Thoracic aorta (tissue), 2 donors: ENCODE results near the gene DCTN4. TPM values are rescaled to one million over a fixed set of nuclear protein-coding genes. Genes with fewer than 3 reads are reported as not detected.

ENCODE experiments used
- ATAC-seq: fragments of 150-250 bp; one replicate; pipeline ENCODE4 v1.8.0; 2017; ENCODE audit warnings: low read depth; ENCODE audit not compliant: insufficient number of reproducible peaks, low FRiP score
- DNase-seq: peaks from one replicate; pipeline ENCODE4 v3.0.0-alpha.2; 2020; ENCODE audit warnings: low spot score
- H3K27ac ChIP-seq, 2 donors: fragments of 200-600 bp; sonication (generic); 1 replicate in 1 of 2; 2 replicates in 1 of 2; pipeline ENCODE4 v1.5.1; 2016; ENCODE audit warnings: mild to moderate bottlenecking in 2 of 2, moderate library complexity in 2 of 2
- H3K27me3 ChIP-seq: fragments of 200-600 bp; sonication (generic); replicated peaks from 2 replicates; pipeline ENCODE4 v1.6.0; 2016; ENCODE audit warnings: mild to moderate bottlenecking; ENCODE audit not compliant: insufficient read depth
- H3K36me3 ChIP-seq: fragments of 200-600 bp; sonication (generic); one replicate; pipeline ENCODE4 v1.5.1; 2016
- H3K4me1 ChIP-seq, 2 donors: fragments of 200-600 bp; sonication (generic); 1 replicate in 1 of 2; 2 replicates in 1 of 2; pipeline versions ENCODE4 v1.5.1 to v1.6.0; 2016; ENCODE audit warnings: low read depth in 2 of 2, mild to moderate bottlenecking in 1 of 2; ENCODE audit not compliant: control insufficient read depth in 1 of 2
- H3K4me3 ChIP-seq: fragments of 200-600 bp; sonication (generic); 2 replicates; pipeline ENCODE4 v1.5.1; 2016; ENCODE audit warnings: mild to moderate bottlenecking
- H3K9me3 ChIP-seq: fragments of 200-600 bp; sonication (generic); 2 replicates; pipeline ENCODE4 v1.5.1; 2016
- total RNA-seq, 2 donors: library from RNA; depleted of rRNA; stranded (reverse); fragments of >200 nt; gene quantifications; one replicate each; pipeline versions ENCODE4 v1.1.0 to v1.2.3, GENCODE V29; 2016
- TF ChIP-seq, protein P1 (sequence below): fragments of 200-600 bp; sonication (generic); IDR thresholded peaks from one replicate; pipeline ENCODE4 v1.5.1; 2019; ENCODE audit warnings: antibody characterized with exemption

Gene DCTN4
- total RNA-seq, 2 donors from 2014 or later = 37.9 to 49.0 TPM

DNA sequence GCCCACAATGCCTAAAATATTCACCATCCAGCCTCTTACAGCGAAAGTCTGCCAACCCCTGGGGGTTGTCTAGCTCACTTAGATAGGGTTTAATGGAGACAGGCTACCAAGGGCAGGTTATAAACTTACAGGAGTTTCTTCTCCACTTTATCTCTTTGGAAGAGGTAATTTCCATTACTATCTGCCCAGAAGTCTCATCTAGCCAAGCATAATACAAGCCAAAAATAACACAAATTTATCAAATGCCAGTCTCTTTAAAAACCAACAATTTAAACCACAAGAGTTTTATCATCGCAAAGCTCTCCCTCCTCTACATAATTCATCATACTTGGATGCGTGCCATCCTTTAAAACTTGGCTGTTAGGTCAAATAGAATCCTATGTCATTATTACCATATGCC lies 64.2 kb downstream of the DCTN4 start:
- H3K27ac ChIP-seq = no peak overlapping the region
- TF ChIP-seq, protein P1, sequence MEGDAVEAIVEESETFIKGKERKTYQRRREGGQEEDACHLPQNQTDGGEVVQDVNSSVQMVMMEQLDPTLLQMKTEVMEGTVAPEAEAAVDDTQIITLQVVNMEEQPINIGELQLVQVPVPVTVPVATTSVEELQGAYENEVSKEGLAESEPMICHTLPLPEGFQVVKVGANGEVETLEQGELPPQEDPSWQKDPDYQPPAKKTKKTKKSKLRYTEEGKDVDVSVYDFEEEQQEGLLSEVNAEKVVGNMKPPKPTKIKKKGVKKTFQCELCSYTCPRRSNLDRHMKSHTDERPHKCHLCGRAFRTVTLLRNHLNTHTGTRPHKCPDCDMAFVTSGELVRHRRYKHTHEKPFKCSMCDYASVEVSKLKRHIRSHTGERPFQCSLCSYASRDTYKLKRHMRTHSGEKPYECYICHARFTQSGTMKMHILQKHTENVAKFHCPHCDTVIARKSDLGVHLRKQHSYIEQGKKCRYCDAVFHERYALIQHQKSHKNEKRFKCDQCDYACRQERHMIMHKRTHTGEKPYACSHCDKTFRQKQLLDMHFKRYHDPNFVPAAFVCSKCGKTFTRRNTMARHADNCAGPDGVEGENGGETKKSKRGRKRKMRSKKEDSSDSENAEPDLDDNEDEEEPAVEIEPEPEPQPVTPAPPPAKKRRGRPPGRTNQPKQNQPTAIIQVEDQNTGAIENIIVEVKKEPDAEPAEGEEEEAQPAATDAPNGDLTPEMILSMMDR = no peak
- no peak overlapping the region for H3K4me3 ChIP-seq
- peaks cover 2 to 12% of the 10 kb centered on the region in 2 donors for H3K4me1 ChIP-seq
- H3K36me3 ChIP-seq = peaks cover 71% of the 10 kb centered on the region
- ATAC-seq (no peak), DNase-seq (no peak)
- no peaks in the 10 kb centered on the region for H3K9me3 ChIP-seq
- H3K27me3 ChIP-seq = no peaks in the 10 kb centered on the region

DNA sequence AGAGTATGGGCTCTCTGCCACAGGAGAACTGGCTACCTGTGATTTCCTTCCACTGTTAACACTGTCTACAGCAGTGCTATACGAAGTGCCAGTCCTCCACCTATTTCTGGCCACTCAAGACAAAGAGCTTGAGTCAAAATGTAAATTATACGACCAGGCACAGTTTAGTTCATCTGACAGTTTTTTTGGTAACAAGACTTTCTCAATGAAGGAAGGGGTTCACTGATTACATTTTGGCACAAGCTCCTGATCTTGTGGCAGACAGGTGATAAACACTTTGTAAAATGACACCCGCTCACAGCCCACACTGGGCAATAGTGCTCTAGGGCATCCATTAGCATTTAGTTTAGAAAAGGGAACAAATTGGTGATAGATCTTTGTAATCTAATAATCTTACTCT lies 66.5 kb downstream of the DCTN4 start:
- ATAC-seq (no peak), DNase-seq (no peak)
- H3K36me3 ChIP-seq = peaks cover 61% of the 10 kb centered on the region
- H3K4me1 ChIP-seq = no peaks in the 10 kb centered on the region
- H3K9me3 ChIP-seq = no peaks in the 10 kb centered on the region
- H3K4me3 ChIP-seq = no peak overlapping the region
- H3K27me3 ChIP-seq = no peaks in the 10 kb centered on the region
- TF ChIP-seq, protein P1 = no peak
- no peak overlapping the region for H3K27ac ChIP-seq

DNA sequence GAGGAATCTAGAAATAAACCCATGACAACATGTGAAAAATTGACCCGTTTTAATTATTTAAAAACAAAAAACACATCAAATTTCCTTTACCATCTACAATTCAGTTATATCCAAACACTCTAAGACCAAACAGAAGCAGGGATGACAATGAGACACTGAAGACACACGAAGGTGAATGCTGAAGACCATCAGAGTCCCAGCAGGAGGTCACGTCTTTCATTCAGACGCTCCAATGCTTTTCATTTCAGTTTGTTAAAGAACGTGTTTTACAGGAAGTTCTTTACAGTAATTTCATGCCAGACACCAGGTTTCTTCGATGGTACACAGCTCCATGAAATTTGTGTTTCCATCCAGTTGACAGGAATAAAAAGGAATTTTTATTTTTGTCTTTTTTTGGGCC lies 68.1 kb downstream of the DCTN4 start:
- ATAC-seq = no peak

DNA sequence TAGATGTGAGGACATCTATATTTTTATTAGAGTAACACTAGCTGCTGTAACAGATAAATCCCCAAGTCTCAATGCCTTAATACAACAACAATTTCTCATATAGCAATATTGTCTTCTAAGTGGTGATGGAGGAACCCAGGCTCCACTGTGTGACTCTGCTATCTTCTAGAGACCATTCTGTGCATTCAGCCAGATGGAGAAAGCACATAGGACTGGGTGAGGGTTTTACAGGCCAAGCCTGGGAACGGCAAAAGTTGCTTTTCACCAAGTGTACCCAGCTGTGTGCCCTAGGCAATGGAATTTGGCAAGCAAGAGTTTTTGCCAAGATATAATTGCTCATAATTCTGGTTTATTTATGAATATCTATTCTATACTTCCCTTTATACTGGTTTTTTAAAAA lies 69.7 kb downstream of the DCTN4 start:
- no peaks in the 10 kb centered on the region for H3K4me1 ChIP-seq
- H3K36me3 ChIP-seq = peaks cover 31% of the 10 kb centered on the region
- no peaks in the 10 kb centered on the region for H3K9me3 ChIP-seq
- DNase-seq = no peak
- no peaks in the 10 kb centered on the region for H3K27me3 ChIP-seq
- H3K4me3 ChIP-seq = no peak overlapping the region
- ATAC-seq = no peak
- TF ChIP-seq, protein P1 = no peak
- no peak overlapping the region for H3K27ac ChIP-seq

More for the DNA sequence above, 68.1 kb downstream of the DCTN4 start:
- no peaks in the 10 kb centered on the region for H3K4me1 ChIP-seq
- H3K27ac ChIP-seq = no peak overlapping the region
- peaks cover 47% of the 10 kb centered on the region for H3K36me3 ChIP-seq
- no peak for DNase-seq
- no peak overlapping the region for H3K4me3 ChIP-seq
- no peaks in the 10 kb centered on the region for H3K9me3 ChIP-seq
- TF ChIP-seq, protein P1 = no peak
- no peaks in the 10 kb centered on the region for H3K27me3 ChIP-seq

DNA sequence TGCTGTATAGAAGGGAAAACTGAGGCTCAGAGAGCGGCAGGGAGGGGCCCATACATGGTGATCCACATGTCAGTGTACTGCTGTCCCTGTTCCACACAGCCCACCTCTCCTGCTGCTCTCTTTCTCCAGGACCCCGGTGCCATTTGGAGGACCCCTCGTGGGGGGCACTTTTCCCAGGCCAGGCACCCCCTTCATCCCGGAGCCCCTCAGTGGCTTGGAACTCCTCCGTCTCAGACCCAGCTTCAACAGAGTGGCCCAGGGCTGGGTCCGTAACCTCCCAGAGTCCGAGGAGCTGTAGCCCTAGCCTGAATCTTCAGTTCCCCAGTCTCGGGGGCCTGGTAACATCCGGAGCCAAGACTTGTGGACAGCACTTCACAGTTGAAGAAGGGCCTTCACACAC lies 82.2 kb downstream of the DCTN4 start:
- ATAC-seq (no peak), DNase-seq (no peak)
- no peaks in the 10 kb centered on the region for H3K36me3 ChIP-seq
- H3K4me3 ChIP-seq = no peak overlapping the region
- no peaks in the 10 kb centered on the region for H3K9me3 ChIP-seq
- H3K4me1 ChIP-seq = peaks cover 20 to 44% of the 10 kb centered on the region in 2 donors
- TF ChIP-seq, protein P1 = no peak
- H3K27ac ChIP-seq = no peak overlapping the region
- no peaks in the 10 kb centered on the region for H3K27me3 ChIP-seq
